MM.1S (cell line): ENCODE results near the gene RBMS2.

Experiments used
- DNase-seq: peaks from one replicate; pipeline ENCODE4 v3.0.0-alpha.2; 2015
- H2AFZ ChIP-seq: fragments of 300-600 bp; sonication (generic); 2 replicates; pipeline ENCODE4 v1.6.0; 2016; ENCODE audit warnings: antibody characterized with exemption, low read length
- H3F3A ChIP-seq: fragments of 300-600 bp; sonication (generic); 2 replicates; pipeline ENCODE4 v1.6.1; 2016; ENCODE audit warnings: mild to moderate bottlenecking, antibody characterized with exemption, low read length, moderate library complexity, mixed read lengths; ENCODE audit not compliant: insufficient read depth
- H3K27ac ChIP-seq: fragments of 300-600 bp; sonication (generic); 2 replicates; pipeline ENCODE4 v1.5.1; 2016; ENCODE audit warnings: mild to moderate bottlenecking, low read length
- H3K27me3 ChIP-seq: fragments of 300-600 bp; sonication (generic); replicated peaks from 2 replicates; pipeline ENCODE4 v1.6.0; 2016; ENCODE audit warnings: low read length; ENCODE audit not compliant: insufficient read depth
- H3K36me3 ChIP-seq: fragments of 300-600 bp; sonication (generic); replicated peaks from 2 replicates; pipeline ENCODE4 v1.6.1; 2016; ENCODE audit warnings: mild to moderate bottlenecking, low read length, mixed read lengths; ENCODE audit not compliant: insufficient read depth
- H3K4me1 ChIP-seq: fragments of 300-600 bp; sonication (generic); 2 replicates; pipeline ENCODE4 v1.6.1; 2016; ENCODE audit warnings: low read length, mixed read lengths
- H3K4me2 ChIP-seq: fragments of 300-600 bp; sonication (generic); 2 replicates; pipeline ENCODE4 v1.6.0; 2016; ENCODE audit warnings: low read depth, low read length
- H3K4me3 ChIP-seq: fragments of 300-600 bp; sonication (generic); 2 replicates; pipeline ENCODE4 v1.5.1; 2016; ENCODE audit warnings: low read length, mixed read lengths
- H3K79me2 ChIP-seq: fragments of 300-600 bp; sonication (generic); 2 replicates; pipeline ENCODE4 v1.6.1; 2016; ENCODE audit warnings: mixed run types, low read length, mixed read lengths
- H3K9ac ChIP-seq: fragments of 300-600 bp; sonication (generic); 2 replicates; pipeline ENCODE4 v1.6.1; 2016; ENCODE audit warnings: low read length, mixed read lengths
- H3K9me2 ChIP-seq: fragments of 300-600 bp; sonication (generic); replicated peaks from 2 replicates; pipeline ENCODE4 v1.6.1; 2016; ENCODE audit warnings: mild to moderate bottlenecking, low read length, mixed read lengths; ENCODE audit not compliant: insufficient read depth
- H3K9me3 ChIP-seq: fragments of 300-600 bp; sonication (generic); replicated peaks from 2 replicates; pipeline ENCODE4 v1.6.1; 2016; ENCODE audit warnings: mild to moderate bottlenecking, low read length, mixed read lengths; ENCODE audit not compliant: insufficient read depth
- H4K20me1 ChIP-seq: fragments of 300-600 bp; sonication (generic); 2 replicates; pipeline ENCODE4 v1.6.1; 2016; ENCODE audit warnings: mild to moderate bottlenecking, low read length, moderate library complexity, mixed read lengths; ENCODE audit not compliant: insufficient read depth
- CTCF ChIP-seq: fragments of 300-600 bp; sonication (generic); IDR thresholded peaks from 2 replicates; pipeline ENCODE4 v1.5.1; 2016; ENCODE audit warnings: antibody characterized with exemption, low read length, mixed read lengths
- EZH2 ChIP-seq: fragments of 300-600 bp; sonication (generic); optimal IDR thresholded peaks from 2 replicates; pipeline ENCODE3; 2017; ENCODE audit warnings: low read depth, mild to moderate bottlenecking, antibody characterized with exemption, low read length, mixed read lengths
- EZH2phosphoT487 ChIP-seq: fragments of 300-600 bp; sonication (generic); IDR thresholded peaks from 2 replicates; pipeline ENCODE4 v1.6.1; 2018; ENCODE audit warnings: antibody characterized with exemption, low read length

Gene RBMS2

GRCh38 chr12:56591961-56592360 is 70.3 kb downstream of the RBMS2 start:
- no peaks in the 10 kb centered on the region for H3K9me2 ChIP-seq
- H3K9me3 ChIP-seq = no peaks in the 10 kb centered on the region
- no peaks in the 10 kb centered on the region for H4K20me1 ChIP-seq
- H3K79me2 ChIP-seq = no peaks in the 10 kb centered on the region
- DNase-seq = no peak
- H3K4me3 ChIP-seq = no peak overlapping the region
- H3K27me3 ChIP-seq = no peaks in the 10 kb centered on the region
- no peak overlapping the region for H3K27ac ChIP-seq
- H2AFZ ChIP-seq = no peak overlapping the region
- no peak for TF ChIP-seq CTCF
- no peak for TF ChIP-seq EZH2phosphoT487
- TF ChIP-seq EZH2 = no peak
- H3K9ac ChIP-seq = no peak overlapping the region
- H3F3A ChIP-seq = peaks cover 17% of the 10 kb centered on the region
- H3K4me2 ChIP-seq = no peak overlapping the region
- no peaks in the 10 kb centered on the region for H3K36me3 ChIP-seq
- H3K4me1 ChIP-seq = peaks cover 16% of the 10 kb centered on the region

GRCh38 chr12:56593909-56594621 is 72.4 kb downstream of the RBMS2 start:
- DNase-seq = peak; percentile 55
- TF ChIP-seq EZH2 (no peak), EZH2phosphoT487 (no peak), CTCF (peak; percentile 86)
- H3K4me1 ChIP-seq = peaks cover 16% of the 10 kb centered on the region
- H3K4me3 ChIP-seq = no peak overlapping the region
- H3K4me2 ChIP-seq = no peak overlapping the region
- no peak overlapping the region for H3K9ac ChIP-seq
- no peaks in the 10 kb centered on the region for H4K20me1 ChIP-seq
- H3K27me3 ChIP-seq = no peaks in the 10 kb centered on the region
- H3K9me2 ChIP-seq = no peaks in the 10 kb centered on the region
- no peaks in the 10 kb centered on the region for H3K79me2 ChIP-seq
- H3K27ac ChIP-seq = no peak overlapping the region
- H2AFZ ChIP-seq = no peak overlapping the region
- H3K9me3 ChIP-seq = no peaks in the 10 kb centered on the region
- peaks cover 6% of the 10 kb centered on the region for H3K36me3 ChIP-seq
- peaks cover 17% of the 10 kb centered on the region for H3F3A ChIP-seq

GRCh38 chr12:56596815-56597214 is 75.2 kb downstream of the RBMS2 start:
- Histone ChIP-seq H3K4me1 (no peaks in the 10 kb centered on the region), H3K27ac (no peak overlapping the region), H3K4me3 (no peak overlapping the region), H3K9ac (no peak overlapping the region), H4K20me1 (no peaks in the 10 kb centered on the region), H3K4me2 (no peak overlapping the region), H3K36me3 (peaks cover 17% of the 10 kb centered on the region), H2AFZ (no peak overlapping the region), H3K9me3 (no peaks in the 10 kb centered on the region), H3F3A (peaks cover 11% of the 10 kb centered on the region; the same call in 1 of the 2 replicates), H3K79me2 (no peaks in the 10 kb centered on the region), H3K9me2 (no peaks in the 10 kb centered on the region), H3K27me3 (no peaks in the 10 kb centered on the region)
- TF ChIP-seq EZH2phosphoT487 = no peak
- no peak for TF ChIP-seq CTCF
- TF ChIP-seq EZH2 = no peak
- DNase-seq = no peak
